Non-pigmented ciliary epithelial cell (primary cell): ENCODE results near the gene TRMT61B.

ENCODE experiments used
- DNase-seq: peaks from one replicate; pipeline ENCODE4 v3.0.0-alpha.2; 2010; ENCODE audit warnings: low read depth

Gene TRMT61B

GRCh38 chr2:28870146-28870891, at the start of gene TRMT61B:
Gene TRMT61B, minus strand, starts transcription at chr2:28870309. Its CDS starts 32 bp downstream, at chr2:28870277.
- DNase-seq, result peak; percentile 69

GRCh38 chr2:28915939-28916338, 45.8 kb upstream of the TRMT61B start:
- DNase-seq, result no peak

- no peak for DNase-seq
Measured at GRCh38 chr2:28909655-28910353, 39.7 kb upstream of the TRMT61B start.

GRCh38 chr2:28908172-28908571, 38.1 kb upstream of the TRMT61B start:
- no peak for DNase-seq

GRCh38 chr2:28906821-28907220, 36.7 kb upstream of the TRMT61B start:
- DNase-seq, result no peak

- DNase-seq, result no peak
Measured at GRCh38 chr2:28906376-28906775, 36.3 kb upstream of the TRMT61B start.

GRCh38 chr2:28905533-28905932, 35.4 kb upstream of the TRMT61B start:
- no peak for DNase-seq

GRCh38 chr2:28904802-28905457, 34.8 kb upstream of the TRMT61B start:
- DNase-seq, result no peak

- DNase-seq, result no peak
Measured at GRCh38 chr2:28904295-28904694, 34.2 kb upstream of the TRMT61B start.

- no peak for DNase-seq
Measured at GRCh38 chr2:28902584-28902983, 32.5 kb upstream of the TRMT61B start.

GRCh38 chr2:28901841-28902240, 31.7 kb upstream of the TRMT61B start:
- no peak for DNase-seq

GRCh38 chr2:28901202-28901601, 31.1 kb upstream of the TRMT61B start:
- no peak for DNase-seq

GRCh38 chr2:28898048-28898447, 27.9 kb upstream of the TRMT61B start:
- DNase-seq, result no peak

GRCh38 chr2:28896906-28897305, 26.8 kb upstream of the TRMT61B start:
- no peak for DNase-seq

GRCh38 chr2:28895189-28895893, 25.2 kb upstream of the TRMT61B start:
- DNase-seq, result no peak

GRCh38 chr2:28894470-28895188, 24.5 kb upstream of the TRMT61B start, which contains the start of gene WDR43:
Gene WDR43, plus strand, starts transcription at chr2:28894667. Its CDS starts 32 bp downstream, at chr2:28894699.
- DNase-seq, result peak; percentile 97

GRCh38 chr2:28893488-28893887, 23.4 kb upstream of the TRMT61B start:
- no peak for DNase-seq

GRCh38 chr2:28880193-28880592, 10.1 kb upstream of the TRMT61B start:
- no peak for DNase-seq

- no peak for DNase-seq
Measured at GRCh38 chr2:28871620-28872019, 1.5 kb upstream of the TRMT61B start.

GRCh38 chr2:28869494-28870145, 489 bp downstream of the TRMT61B start:
- no peak for DNase-seq

GRCh38 chr2:28868611-28869010, 1.5 kb downstream of the TRMT61B start:
- no peak for DNase-seq
